ENCODE data around the gene DIDO1. TPM values are rescaled to one million over a fixed set of nuclear protein-coding genes. Genes with fewer than 3 reads are reported as not detected.
A peak's percentile ranks its signal among the peaks of the same experiment; 100 is the strongest.

The DIDO1 gene
- total RNA-seq, 1 experiment from 2014 or later = 120 TPM

DNA sequence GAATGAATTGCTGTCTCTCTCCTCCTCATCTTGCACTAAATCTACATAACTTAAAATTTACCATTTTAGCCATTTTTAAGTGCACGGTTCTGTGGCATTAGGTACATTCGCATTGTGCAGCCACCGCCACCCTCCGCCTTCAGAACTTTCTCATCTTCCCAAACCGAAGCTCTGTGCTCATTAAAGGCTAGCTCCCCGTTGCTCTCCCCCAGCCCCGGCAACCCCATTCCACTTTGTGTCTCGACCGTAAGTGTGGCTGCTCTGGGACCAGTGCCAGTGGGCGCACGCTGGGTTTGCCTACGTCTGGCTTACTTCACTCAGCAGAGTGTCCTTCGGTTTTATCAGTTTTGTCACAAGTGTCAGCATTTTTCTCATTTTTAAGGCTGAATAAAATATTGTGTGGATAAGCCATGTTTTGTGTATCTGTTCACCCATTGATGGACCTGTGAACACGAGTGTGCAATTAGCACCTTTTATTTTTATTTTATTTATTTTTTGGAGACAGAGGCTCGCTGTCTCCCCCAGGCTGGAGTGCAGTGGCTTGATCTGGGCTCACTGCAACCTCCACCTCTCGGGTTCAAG, 43.0 kb upstream of the DIDO1 start:
- Mint-ChIP-seq H3K4me3 (ENCODE audit: unreplicated experiment) (no peak overlapping the region), H3K27me3 (ENCODE audit: insufficient read depth, unreplicated experiment) (no peaks in the 10 kb centered on the region), H3K9me3 (ENCODE audit: unreplicated experiment) (no peaks in the 10 kb centered on the region), H3K4me1 (ENCODE audit: low read depth, unreplicated experiment) (peaks cover 13% of the 10 kb centered on the region), H3K36me3 (ENCODE audit: insufficient read depth, unreplicated experiment) (peaks cover 20% of the 10 kb centered on the region), H3K27ac (ENCODE audit: unreplicated experiment) (no peak overlapping the region)
- ChIA-PET CTCF (interaction anchor here (1.0 to 2.1 kb wide), 2 partner anchors 15 to 45 kb away, joined by 3 to 12 read pairs; no protein-coding TSS in a partner anchor), POLR2A (no interaction called here)
- Histone ChIP-seq H3K4me3 (ENCODE audit: low read depth, low read length) (no peak overlapping the region), H3K9me3 (no peaks in the 10 kb centered on the region), H3K4me1 (peaks cover 7% of the 10 kb centered on the region), H3K36me3 (ENCODE audit: control insufficient read depth, insufficient read depth, low read length) (peaks cover 7% of the 10 kb centered on the region), H3K27me3 (replicated peaks; ENCODE audit: control insufficient read depth, insufficient read depth, low read length) (no peaks in the 10 kb centered on the region)
- no TSS peak for BruUV-seq (replicated peaks)
- DNase-seq = no peak
- no peak for TF ChIP-seq CTCF (IDR thresholded peaks at IDR 0.05; ENCODE audit: insufficient read depth in 1 of 2, low read depth in 1 of 2, low read length in 1 of 2, severe bottlenecking in 1 of 2, unreplicated experiment in 1 of 2)
- intact Hi-C loops (cut with micrococcal nuclease; ENCODE audit: unreplicated experiment) = no loop called here

GRCh38 chr20:62968378-62969178, 42.3 kb upstream of the DIDO1 start:
- Histone ChIP-seq H3K36me3 (ENCODE audit: control insufficient read depth, insufficient read depth, low read length) (peaks cover 8% of the 10 kb centered on the region), H3K4me3 (ENCODE audit: low read depth, low read length) (no peak overlapping the region), H3K27me3 (replicated peaks; ENCODE audit: control insufficient read depth, insufficient read depth, low read length) (no peaks in the 10 kb centered on the region), H3K4me1 (peaks cover 7% of the 10 kb centered on the region), H3K9me3 (no peaks in the 10 kb centered on the region)
- DNase-seq = no peak
- intact Hi-C loops (cut with micrococcal nuclease; ENCODE audit: unreplicated experiment) = no loop called here
- H3K4me3 Mint-ChIP-seq (ENCODE audit: unreplicated experiment) = no peak overlapping the region
- ChIA-PET CTCF (interaction anchor here (1.0 to 2.1 kb wide), 2 partner anchors 13 to 41 kb away, joined by 3 to 6 read pairs; no protein-coding TSS in a partner anchor), POLR2A (no interaction called here)
- H3K9me3 Mint-ChIP-seq (ENCODE audit: unreplicated experiment) = no peaks in the 10 kb centered on the region
- H3K27me3 Mint-ChIP-seq (ENCODE audit: insufficient read depth, unreplicated experiment) = no peaks in the 10 kb centered on the region
- peaks cover 13% of the 10 kb centered on the region for H3K4me1 Mint-ChIP-seq (ENCODE audit: low read depth, unreplicated experiment)
- TF ChIP-seq CTCF (IDR thresholded peaks at IDR 0.05; ENCODE audit: insufficient read depth in 1 of 2, low read depth in 1 of 2, low read length in 1 of 2, severe bottlenecking in 1 of 2, unreplicated experiment in 1 of 2) = no peak
- no peak overlapping the region for H3K27ac Mint-ChIP-seq (ENCODE audit: unreplicated experiment)
- H3K36me3 Mint-ChIP-seq (ENCODE audit: insufficient read depth, unreplicated experiment) = peaks cover 24% of the 10 kb centered on the region
- no TSS peak for BruUV-seq (replicated peaks)

DNA sequence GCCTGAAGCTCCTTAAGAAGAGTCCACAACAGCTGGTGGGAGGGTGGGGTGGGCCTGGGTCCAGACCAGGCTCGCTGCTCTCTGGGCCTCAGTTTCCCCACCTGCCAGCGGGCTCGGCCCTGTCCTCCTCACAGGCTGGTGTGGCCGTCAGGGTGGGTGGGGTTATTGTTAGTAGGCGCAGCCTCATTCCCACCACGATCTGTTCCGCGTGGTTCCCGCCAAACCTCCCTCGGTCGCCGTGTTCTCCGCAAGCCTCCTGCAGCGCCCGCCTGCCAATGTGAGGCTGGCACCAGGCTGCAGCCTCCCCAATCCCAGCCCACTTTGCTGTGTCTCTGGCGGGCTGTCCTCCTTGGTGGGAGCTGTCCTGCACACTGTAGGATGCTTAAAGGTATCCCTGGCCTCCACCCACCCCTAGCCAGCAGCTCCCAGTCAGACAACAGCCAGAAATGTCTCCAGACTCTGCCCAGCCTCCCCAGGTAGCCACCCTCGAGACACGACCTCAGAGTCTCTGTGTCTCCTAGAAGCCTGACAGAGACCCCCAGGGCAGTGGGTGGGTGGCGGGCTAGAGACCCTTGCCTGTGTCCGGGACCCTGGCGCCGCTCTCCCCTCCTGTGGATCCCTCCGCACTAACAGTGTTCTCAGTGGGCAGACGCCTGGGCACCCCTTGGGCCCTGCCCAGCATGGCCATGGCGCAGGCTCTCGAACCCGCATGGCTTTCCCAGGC, 41.5 kb upstream of the DIDO1 start:
- ChIA-PET CTCF (interaction anchor here (1.0 to 2.1 kb wide), 2 partner anchors 12 to 41 kb away, joined by 3 to 6 read pairs; no protein-coding TSS in a partner anchor), POLR2A (no interaction called here)
- Histone ChIP-seq H3K36me3 (ENCODE audit: control insufficient read depth, insufficient read depth, low read length) (peaks cover 11% of the 10 kb centered on the region), H3K27me3 (replicated peaks; ENCODE audit: control insufficient read depth, insufficient read depth, low read length) (no peaks in the 10 kb centered on the region), H3K4me3 (ENCODE audit: low read depth, low read length) (no peak overlapping the region), H3K9me3 (no peaks in the 10 kb centered on the region), H3K4me1 (peaks cover 4% of the 10 kb centered on the region)
- Mint-ChIP-seq H3K9me3 (ENCODE audit: unreplicated experiment) (no peaks in the 10 kb centered on the region), H3K27ac (ENCODE audit: unreplicated experiment) (no peak overlapping the region), H3K4me1 (ENCODE audit: low read depth, unreplicated experiment) (peaks cover 13% of the 10 kb centered on the region), H3K36me3 (ENCODE audit: insufficient read depth, unreplicated experiment) (peaks cover 27% of the 10 kb centered on the region), H3K4me3 (ENCODE audit: unreplicated experiment) (no peak overlapping the region), H3K27me3 (ENCODE audit: insufficient read depth, unreplicated experiment) (no peaks in the 10 kb centered on the region)
- intact Hi-C loops (cut with micrococcal nuclease; ENCODE audit: unreplicated experiment) = no loop called here
- BruUV-seq (replicated peaks) = TSS peak; percentile 9
- no peak for DNase-seq
- no peak for TF ChIP-seq CTCF (IDR thresholded peaks at IDR 0.05; ENCODE audit: insufficient read depth in 1 of 2, low read depth in 1 of 2, low read length in 1 of 2, severe bottlenecking in 1 of 2, unreplicated experiment in 1 of 2)

Measured in Caco-2 (cell line).